HepG2 (cell line): ENCODE measurements around the gene PYGB. TPM values are rescaled to one million over a fixed set of nuclear protein-coding genes. Genes with fewer than 3 reads are reported as not detected.

ENCODE experiments used
- BCLAF1 ChIP-seq: fragments of 450-650 bp; IDR thresholded peaks from 2 replicates; pipeline ENCODE4 v1.6.1; 2017; ENCODE audit warnings: mild to moderate bottlenecking
- DMAP1 ChIP-seq: IDR thresholded peaks from 2 replicates; pipeline ENCODE4 v1.6.1; 2016
- FOSL1 ChIP-seq: sonication (generic); formaldehyde crosslinking; IDR thresholded peaks from 2 replicates; pipeline ENCODE4 v1.9.0; 2021; ENCODE audit warnings: missing genetic modification reagents, borderline replicate concordance
- MXI1 ChIP-seq: IDR thresholded peaks from 3 replicates; pipeline ENCODE4 v1.6.1; 2012; ENCODE audit warnings: low read depth, low read length, inconsistent platforms, borderline replicate concordance
- NCOA1 ChIP-seq: sonication (generic); formaldehyde crosslinking; IDR thresholded peaks from 2 replicates; pipeline ENCODE4 v1.9.0; 2021; ENCODE audit warnings: missing genetic modification reagents
- PCBP1 ChIP-seq: fragments of 200-400 bp; formaldehyde crosslinking; IDR thresholded peaks from 2 replicates; pipeline ENCODE4 v1.6.1; 2017; ENCODE audit warnings: mild to moderate bottlenecking, low read depth, low read length, borderline replicate concordance
- PHB2 ChIP-seq: fragments of 450-650 bp; IDR thresholded peaks from 2 replicates; pipeline ENCODE4 v1.6.1; 2018; ENCODE audit not compliant: partially characterized antibody
- PREB ChIP-seq: sonication (generic); formaldehyde crosslinking; IDR thresholded peaks from 2 replicates; pipeline ENCODE4 v1.4.0; 2020; ENCODE audit warnings: missing genetic modification reagents
- RFX3 ChIP-seq: IDR thresholded peaks from 2 replicates; pipeline ENCODE4 v1.6.1; 2016; ENCODE audit warnings: missing biosample characterization, missing genetic modification reagents
- RFXAP ChIP-seq: sonication (generic); formaldehyde crosslinking; IDR thresholded peaks from 2 replicates; pipeline ENCODE4 v1.4.0; 2020; ENCODE audit warnings: missing genetic modification reagents, borderline replicate concordance
- ZC3H13 ChIP-seq: sonication (generic); formaldehyde crosslinking; IDR thresholded peaks from 2 replicates; pipeline ENCODE4 v1.8.1; 2023; ENCODE audit warnings: mild to moderate bottlenecking, missing genetic modification reagents, moderate library complexity
- ZFP90 ChIP-seq: sonication (generic); formaldehyde crosslinking; IDR thresholded peaks from 2 replicates; pipeline ENCODE4 v1.8.0; 2022; ENCODE audit warnings: missing genetic modification reagents, mild to moderate bottlenecking, inconsistent platforms, borderline replicate concordance
- ZNF703 ChIP-seq: sonication (generic); formaldehyde crosslinking; IDR thresholded peaks from 2 replicates; pipeline ENCODE4 v1.5.1; 2020; ENCODE audit warnings: missing genetic modification reagents, mild to moderate bottlenecking, moderate library complexity, borderline replicate concordance
- ZNF782 ChIP-seq: sonication (generic); formaldehyde crosslinking; IDR thresholded peaks from 2 replicates; pipeline ENCODE4 v1.4.0; 2020; ENCODE audit warnings: missing genetic modification reagents, mild to moderate bottlenecking, borderline replicate concordance
- polyA plus RNA-seq, 8 experiments: library from polyadenylated mRNA; depleted of rRNA in 3 of 8; stranded (reverse) in 7 of 8; unstranded in 1 of 8; fragments of >200 nt; fragmentation: Illumina TruSeq in 4 of 8; extraction: Trizol in 4 of 8; gene quantifications; 2 replicates each; pipeline versions ENCODE4 v1.2.1 to v1.2.3, GENCODE V29; 2011 to 2016; ENCODE audit warnings: low read depth in 4 of 8, missing spikeins in 1 of 8, mixed read lengths in 1 of 8; ENCODE audit not compliant: insufficient read depth in 1 of 8
- total RNA-seq, 5 experiments: library from RNA; depleted of rRNA; stranded (reverse); fragments of >200 nt; fragmentation: Illumina TruSeq; extraction: Trizol; gene quantifications; 2 replicates each; pipeline ENCODE4 v1.2.3, GENCODE V29; 2016; ENCODE audit warnings: low read depth in 1 of 5
- TF ChIP-seq, protein P1 (sequence below): sonication (generic); formaldehyde crosslinking; IDR thresholded peaks from 2 replicates; pipeline ENCODE4 v1.4.0; 2020; ENCODE audit warnings: missing genetic modification reagents, mild to moderate bottlenecking, borderline replicate concordance
- TF ChIP-seq, protein P2 (sequence below): sonication (generic); formaldehyde crosslinking; IDR thresholded peaks from 2 replicates; pipeline ENCODE4 v1.5.0; 2020; ENCODE audit warnings: mild to moderate bottlenecking, missing genetic modification reagents
- TF ChIP-seq, protein P3 (sequence below): sonication (generic); formaldehyde crosslinking; IDR thresholded peaks from 2 replicates; pipeline ENCODE4; 2020; ENCODE audit warnings: missing genetic modification reagents, mild to moderate bottlenecking, borderline replicate concordance

PYGB gene
- total and polyA plus RNA-seq, 2 of the 13 experiments (the other 11 are each of a cell fraction or from before 2014, with no cell fraction given): 24.2 to 86.3 TPM

DNA sequence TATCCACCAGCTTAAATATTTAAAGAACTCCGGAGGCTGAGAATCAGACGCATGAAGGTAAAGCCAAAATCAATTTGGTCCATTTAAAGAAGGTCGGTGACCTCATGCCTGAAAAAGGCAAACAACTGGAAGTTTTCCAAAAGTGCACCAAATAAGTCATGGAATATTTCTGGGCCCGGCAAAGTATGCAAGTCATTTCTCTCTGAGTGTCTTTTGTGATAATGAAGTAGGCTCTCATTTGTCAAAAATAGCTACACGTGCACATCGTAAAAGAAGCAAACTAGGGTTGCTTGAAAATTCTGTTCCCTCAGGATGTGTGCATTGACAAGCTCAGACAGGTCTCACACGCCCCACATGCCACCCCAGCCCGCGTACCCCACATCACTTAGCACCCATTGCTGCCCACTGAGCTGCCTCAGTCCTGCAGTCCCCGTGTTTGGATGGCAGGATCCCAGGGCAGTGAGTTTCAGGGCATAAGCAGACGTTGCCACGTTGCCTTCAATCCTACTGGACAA, 20.5 kb upstream of the PYGB start (continued):
- TF ChIP-seq, protein P1, sequence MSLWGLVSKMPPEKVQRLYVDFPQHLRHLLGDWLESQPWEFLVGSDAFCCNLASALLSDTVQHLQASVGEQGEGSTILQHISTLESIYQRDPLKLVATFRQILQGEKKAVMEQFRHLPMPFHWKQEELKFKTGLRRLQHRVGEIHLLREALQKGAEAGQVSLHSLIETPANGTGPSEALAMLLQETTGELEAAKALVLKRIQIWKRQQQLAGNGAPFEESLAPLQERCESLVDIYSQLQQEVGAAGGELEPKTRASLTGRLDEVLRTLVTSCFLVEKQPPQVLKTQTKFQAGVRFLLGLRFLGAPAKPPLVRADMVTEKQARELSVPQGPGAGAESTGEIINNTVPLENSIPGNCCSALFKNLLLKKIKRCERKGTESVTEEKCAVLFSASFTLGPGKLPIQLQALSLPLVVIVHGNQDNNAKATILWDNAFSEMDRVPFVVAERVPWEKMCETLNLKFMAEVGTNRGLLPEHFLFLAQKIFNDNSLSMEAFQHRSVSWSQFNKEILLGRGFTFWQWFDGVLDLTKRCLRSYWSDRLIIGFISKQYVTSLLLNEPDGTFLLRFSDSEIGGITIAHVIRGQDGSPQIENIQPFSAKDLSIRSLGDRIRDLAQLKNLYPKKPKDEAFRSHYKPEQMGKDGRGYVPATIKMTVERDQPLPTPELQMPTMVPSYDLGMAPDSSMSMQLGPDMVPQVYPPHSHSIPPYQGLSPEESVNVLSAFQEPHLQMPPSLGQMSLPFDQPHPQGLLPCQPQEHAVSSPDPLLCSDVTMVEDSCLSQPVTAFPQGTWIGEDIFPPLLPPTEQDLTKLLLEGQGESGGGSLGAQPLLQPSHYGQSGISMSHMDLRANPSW (CRISPR knock-in tag): no peak
- TF ChIP-seq RFXAP (no peak), PHB2 (no peak), MXI1 (0 out of 3 replicates have a peak, but pooled peaks have one; percentile 6), RFX3 (CRISPR knock-in tag) (no peak), ZFP90 (CRISPR knock-in tag) (0 out of 2 replicates have a peak, but pooled peaks have one; percentile 4), FOSL1 (no peak), PREB (CRISPR knock-in tag) (no peak), NCOA1 (CRISPR knock-in tag) (no peak), ZNF703 (no peak), BCLAF1 (no peak), DMAP1 (CRISPR knock-in tag) (peak; percentile 73; the same call in 1 of the 2 replicates), PCBP1 (no peak), ZNF782 (no peak), ZC3H13 (no peak)
- TF ChIP-seq, protein P2, sequence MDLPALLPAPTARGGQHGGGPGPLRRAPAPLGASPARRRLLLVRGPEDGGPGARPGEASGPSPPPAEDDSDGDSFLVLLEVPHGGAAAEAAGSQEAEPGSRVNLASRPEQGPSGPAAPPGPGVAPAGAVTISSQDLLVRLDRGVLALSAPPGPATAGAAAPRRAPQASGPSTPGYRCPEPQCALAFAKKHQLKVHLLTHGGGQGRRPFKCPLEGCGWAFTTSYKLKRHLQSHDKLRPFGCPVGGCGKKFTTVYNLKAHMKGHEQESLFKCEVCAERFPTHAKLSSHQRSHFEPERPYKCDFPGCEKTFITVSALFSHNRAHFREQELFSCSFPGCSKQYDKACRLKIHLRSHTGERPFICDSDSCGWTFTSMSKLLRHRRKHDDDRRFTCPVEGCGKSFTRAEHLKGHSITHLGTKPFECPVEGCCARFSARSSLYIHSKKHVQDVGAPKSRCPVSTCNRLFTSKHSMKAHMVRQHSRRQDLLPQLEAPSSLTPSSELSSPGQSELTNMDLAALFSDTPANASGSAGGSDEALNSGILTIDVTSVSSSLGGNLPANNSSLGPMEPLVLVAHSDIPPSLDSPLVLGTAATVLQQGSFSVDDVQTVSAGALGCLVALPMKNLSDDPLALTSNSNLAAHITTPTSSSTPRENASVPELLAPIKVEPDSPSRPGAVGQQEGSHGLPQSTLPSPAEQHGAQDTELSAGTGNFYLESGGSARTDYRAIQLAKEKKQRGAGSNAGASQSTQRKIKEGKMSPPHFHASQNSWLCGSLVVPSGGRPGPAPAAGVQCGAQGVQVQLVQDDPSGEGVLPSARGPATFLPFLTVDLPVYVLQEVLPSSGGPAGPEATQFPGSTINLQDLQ: no peak
- TF ChIP-seq, protein P3, sequence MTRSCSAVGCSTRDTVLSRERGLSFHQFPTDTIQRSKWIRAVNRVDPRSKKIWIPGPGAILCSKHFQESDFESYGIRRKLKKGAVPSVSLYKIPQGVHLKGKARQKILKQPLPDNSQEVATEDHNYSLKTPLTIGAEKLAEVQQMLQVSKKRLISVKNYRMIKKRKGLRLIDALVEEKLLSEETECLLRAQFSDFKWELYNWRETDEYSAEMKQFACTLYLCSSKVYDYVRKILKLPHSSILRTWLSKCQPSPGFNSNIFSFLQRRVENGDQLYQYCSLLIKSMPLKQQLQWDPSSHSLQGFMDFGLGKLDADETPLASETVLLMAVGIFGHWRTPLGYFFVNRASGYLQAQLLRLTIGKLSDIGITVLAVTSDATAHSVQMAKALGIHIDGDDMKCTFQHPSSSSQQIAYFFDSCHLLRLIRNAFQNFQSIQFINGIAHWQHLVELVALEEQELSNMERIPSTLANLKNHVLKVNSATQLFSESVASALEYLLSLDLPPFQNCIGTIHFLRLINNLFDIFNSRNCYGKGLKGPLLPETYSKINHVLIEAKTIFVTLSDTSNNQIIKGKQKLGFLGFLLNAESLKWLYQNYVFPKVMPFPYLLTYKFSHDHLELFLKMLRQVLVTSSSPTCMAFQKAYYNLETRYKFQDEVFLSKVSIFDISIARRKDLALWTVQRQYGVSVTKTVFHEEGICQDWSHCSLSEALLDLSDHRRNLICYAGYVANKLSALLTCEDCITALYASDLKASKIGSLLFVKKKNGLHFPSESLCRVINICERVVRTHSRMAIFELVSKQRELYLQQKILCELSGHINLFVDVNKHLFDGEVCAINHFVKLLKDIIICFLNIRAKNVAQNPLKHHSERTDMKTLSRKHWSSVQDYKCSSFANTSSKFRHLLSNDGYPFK: no peak; the same call in 1 of the 2 replicates
